Retina (tissue), 1 donor: ENCODE data around the gene DCAF5.
"Not testable (repeated sequence)": the region's sequence is repeated elsewhere in the genome, so short reads cannot be mapped to it uniquely, and the experiment has no call there.

Source experiments
- DNase-seq: peaks from one replicate; pipeline ENCODE4 v3.0.0-alpha.2; 2016

The DCAF5 gene

GRCh38 chr14:69066396-69067171, 86.3 kb downstream of the DCAF5 start:
- DNase-seq, result no peak

GRCh38 chr14:69065934-69066333, 87.0 kb downstream of the DCAF5 start:
- not testable (repeated sequence) for DNase-seq

GRCh38 chr14:69064596-69064995, 88.3 kb downstream of the DCAF5 start:
- DNase-seq, result no peak

GRCh38 chr14:69059658-69060623, 93.0 kb downstream of the DCAF5 start:
- no peak for DNase-seq

- no peak for DNase-seq
Observed at GRCh38 chr14:69055999-69056788, 96.7 kb downstream of the DCAF5 start.

- DNase-seq, result no peak
Observed at GRCh38 chr14:69055125-69055524, 97.8 kb downstream of the DCAF5 start.

- no peak for DNase-seq
Observed at GRCh38 chr14:69054030-69054429, 98.9 kb downstream of the DCAF5 start.

- DNase-seq, result no peak
Observed at GRCh38 chr14:69052181-69052601, 100.7 kb downstream of the DCAF5 start.

- no peak for DNase-seq
Observed at GRCh38 chr14:69050240-69051184, 102.4 kb downstream of the DCAF5 start.

- DNase-seq, result no peak
Observed at GRCh38 chr14:69049675-69050074, 103.2 kb downstream of the DCAF5 start.

- DNase-seq, result no peak
Observed at GRCh38 chr14:69048456-69048855, 104.5 kb downstream of the DCAF5 start.

GRCh38 chr14:69047255-69047654, 105.7 kb downstream of the DCAF5 start:
- no peak for DNase-seq

GRCh38 chr14:69046476-69046860, 106.5 kb downstream of the DCAF5 start:
- no peak for DNase-seq

GRCh38 chr14:69045857-69046475, 107.0 kb downstream of the DCAF5 start:
- no peak for DNase-seq

- DNase-seq, result no peak
Observed at GRCh38 chr14:69044965-69045555, 107.9 kb downstream of the DCAF5 start.

- DNase-seq, result no peak
Observed at GRCh38 chr14:69044296-69044695, 108.6 kb downstream of the DCAF5 start.

- DNase-seq, result no peak
Observed at GRCh38 chr14:69043596-69044260, 109.2 kb downstream of the DCAF5 start.

- DNase-seq, result no peak
Observed at GRCh38 chr14:69042787-69043444, 110.0 kb downstream of the DCAF5 start.

GRCh38 chr14:69042299-69042698, 110.6 kb downstream of the DCAF5 start:
- no peak for DNase-seq

- DNase-seq, result no peak
Observed at GRCh38 chr14:69041783-69042182, 111.1 kb downstream of the DCAF5 start.
